Caco-2 (cell line): ENCODE measurements around the gene UBR3. TPM values are rescaled to one million over a fixed set of nuclear protein-coding genes. Genes with fewer than 3 reads are reported as not detected.
A peak's percentile ranks its signal among the peaks of the same experiment; 100 is the strongest.

Experiments used
- BruUV-seq: library from RNA; stranded (reverse); fragments of 400-500 nt; replicated peaks from 2 replicates; lab custom pipeline; 2021; lab: Mats Ljungman, UMichigan
- CTCF ChIA-PET: fragments of 300-600 bp; sonication (Branson Sonifier 250); formaldehyde crosslinking; loops from one replicate; lab custom pipeline; 2022; ENCODE audit warnings: antibody characterized with exemption; lab: Charles Lee
- POLR2A ChIA-PET: fragments of 300-600 bp; sonication (Branson Sonifier 250); formaldehyde crosslinking; loops from one replicate; lab custom pipeline; 2022; ENCODE audit warnings: antibody characterized with exemption; lab: Charles Lee
- DNase-seq, 2 experiments: peaks; one replicate each; pipeline versions ENCODE4 v3.0.0 to v3.0.0-alpha.2; 2020 to 2022
- H3K27me3 ChIP-seq: replicated peaks from 2 replicates; pipeline ENCODE4 v1.6.0; 2011; ENCODE audit warnings: low read length; ENCODE audit not compliant: control insufficient read depth, insufficient read depth
- H3K36me3 ChIP-seq: 2 replicates; pipeline ENCODE4 v1.5.1; 2011; ENCODE audit warnings: low read length; ENCODE audit not compliant: control insufficient read depth, insufficient read depth
- H3K4me1 ChIP-seq: fragments of 250-450 bp; sonication (Bioruptor Pico); 2 replicates; pipeline ENCODE4 v1.5.1; 2020; ENCODE audit warnings: mild to moderate bottlenecking
- H3K4me3 ChIP-seq: 2 replicates; pipeline ENCODE4 v1.5.1; 2011; ENCODE audit warnings: low read depth, mild to moderate bottlenecking, control low read depth, low read length
- H3K9me3 ChIP-seq: fragments of 250-450 bp; sonication (Bioruptor Pico); 2 replicates; pipeline ENCODE4 v1.5.1; 2020; ENCODE audit warnings: mild to moderate bottlenecking, moderate library complexity
- H3K27ac Mint-ChIP-seq: one replicate; pipeline ENCODE4 v1.8.0; 2022; ENCODE audit warnings: mixed read lengths; ENCODE audit not compliant: unreplicated experiment
- H3K27me3 Mint-ChIP-seq: one replicate; pipeline ENCODE4 v1.8.0; 2022; ENCODE audit warnings: mixed read lengths; ENCODE audit not compliant: insufficient read depth, unreplicated experiment
- H3K36me3 Mint-ChIP-seq: one replicate; pipeline ENCODE4 v1.8.0; 2022; ENCODE audit warnings: mild to moderate bottlenecking, mixed read lengths; ENCODE audit not compliant: insufficient read depth, unreplicated experiment
- H3K4me1 Mint-ChIP-seq: one replicate; pipeline ENCODE4 v1.8.0; 2022; ENCODE audit warnings: low read depth, mixed read lengths; ENCODE audit not compliant: unreplicated experiment
- H3K4me3 Mint-ChIP-seq: one replicate; pipeline ENCODE4 v1.8.0; 2022; ENCODE audit warnings: mild to moderate bottlenecking, moderate library complexity, mixed read lengths; ENCODE audit not compliant: unreplicated experiment
- H3K9me3 Mint-ChIP-seq: one replicate; pipeline ENCODE4 v1.8.0; 2022; ENCODE audit warnings: mixed read lengths; ENCODE audit not compliant: unreplicated experiment
- CTCF ChIP-seq, 2 experiments: fragments of 200-600 bp in 1 of 2; IDR thresholded peaks; 1 replicate in 1 of 2; 2 replicates in 1 of 2; pipeline versions ENCODE4 v1.5.1 to v1.8.0; 2011 to 2022; ENCODE audit warnings: antibody characterized with exemption in 1 of 2, control low read depth in 1 of 2, inconsistent platforms in 1 of 2, low read depth in 1 of 2, low read length in 1 of 2, mild to moderate bottlenecking in 1 of 2, moderate library complexity in 1 of 2; ENCODE audit not compliant: insufficient read depth in 1 of 2, severe bottlenecking in 1 of 2, unreplicated experiment in 1 of 2
- intact Hi-C: fragments of 100-400 bp; cut with micrococcal nuclease; formaldehyde crosslinking; loops from one replicate; pipeline ENCODE4 v1.10.0; 2022; ENCODE audit not compliant: unreplicated experiment
- total RNA-seq: library from RNA; stranded (reverse); gene quantifications from 2 replicates; pipeline ENCODE4 v1.2.3, GENCODE V29; 2022

Gene UBR3
- total RNA-seq, 1 experiment from 2014 or later = 35.7 TPM

GRCh38 chr2:169923977-169924376 is 96.7 kb downstream of the UBR3 start:
- H3K4me3 Mint-ChIP-seq = no peak overlapping the region
- POLR2A ChIA-PET = no interaction called here
- Histone ChIP-seq H3K4me1 (no peaks in the 10 kb centered on the region), H3K27me3 (no peaks in the 10 kb centered on the region), H3K36me3 (no peaks in the 10 kb centered on the region), H3K4me3 (no peak overlapping the region), H3K9me3 (no peaks in the 10 kb centered on the region)
- H3K9me3 Mint-ChIP-seq = no peaks in the 10 kb centered on the region
- no peak overlapping the region for H3K27ac Mint-ChIP-seq
- no TSS peak for BruUV-seq
- peaks cover 21% of the 10 kb centered on the region for H3K36me3 Mint-ChIP-seq
- H3K4me1 Mint-ChIP-seq = no peaks in the 10 kb centered on the region
- H3K27me3 Mint-ChIP-seq = no peaks in the 10 kb centered on the region
- intact Hi-C loops = no loop called here
- no peak for TF ChIP-seq CTCF (IDR thresholded peaks at IDR 0.05; ENCODE audit: insufficient read depth in 1 of 2, low read depth in 1 of 2, low read length in 1 of 2, severe bottlenecking in 1 of 2, unreplicated experiment in 1 of 2)
- CTCF ChIA-PET = no interaction called here
- DNase-seq = no peak

- Mint-ChIP-seq H3K4me3 (no peak overlapping the region), H3K9me3 (no peaks in the 10 kb centered on the region), H3K4me1 (no peaks in the 10 kb centered on the region), H3K27me3 (no peaks in the 10 kb centered on the region), H3K36me3 (peaks cover 18% of the 10 kb centered on the region), H3K27ac (no peak overlapping the region)
- POLR2A ChIA-PET = no interaction called here
- no TSS peak for BruUV-seq
- CTCF ChIA-PET = no interaction called here
- no peak for TF ChIP-seq CTCF (IDR thresholded peaks at IDR 0.05; ENCODE audit: insufficient read depth in 1 of 2, low read depth in 1 of 2, low read length in 1 of 2, severe bottlenecking in 1 of 2, unreplicated experiment in 1 of 2)
- Histone ChIP-seq H3K4me1 (no peaks in the 10 kb centered on the region), H3K4me3 (no peak overlapping the region), H3K36me3 (no peaks in the 10 kb centered on the region), H3K27me3 (no peaks in the 10 kb centered on the region), H3K9me3 (no peaks in the 10 kb centered on the region)
- DNase-seq = no peak
- intact Hi-C loops = no loop called here
Observed at GRCh38 chr2:169925968-169926367, 98.7 kb downstream of the UBR3 start.

GRCh38 chr2:169928463-169928864 is 101.2 kb downstream of the UBR3 start:
- CTCF ChIA-PET = interaction anchor here (0.6 to 1.1 kb wide), 6 partner anchors 59 to 652 kb away, joined by 3 to 6 read pairs (median 4); partner anchors contain the start of genes METTL5, SSB and UBR3

More at GRCh38 chr2:169928463-169928864, 101.2 kb downstream of the UBR3 start:
- TF ChIP-seq CTCF (IDR thresholded peaks at IDR 0.05; ENCODE audit: insufficient read depth in 1 of 2, low read depth in 1 of 2, low read length in 1 of 2, severe bottlenecking in 1 of 2, unreplicated experiment in 1 of 2) = peak; percentile 49 to 66
- no peak overlapping the region for H3K4me3 ChIP-seq
- peaks cover 18% of the 10 kb centered on the region for H3K36me3 Mint-ChIP-seq
- no peaks in the 10 kb centered on the region for H3K4me1 Mint-ChIP-seq
- H3K4me1 ChIP-seq = no peaks in the 10 kb centered on the region
- no peaks in the 10 kb centered on the region for H3K9me3 Mint-ChIP-seq
- H3K27me3 ChIP-seq = no peaks in the 10 kb centered on the region
- H3K36me3 ChIP-seq = no peaks in the 10 kb centered on the region
- intact Hi-C loops = loop anchor here (1.0 kb wide), 2 partner anchors 103 to 476 kb away; no protein-coding TSS in a partner anchor
- no peaks in the 10 kb centered on the region for H3K27me3 Mint-ChIP-seq
- H3K9me3 ChIP-seq = no peaks in the 10 kb centered on the region
- DNase-seq = peak in 1 of 2 experiments; percentile 29
- no peak overlapping the region for H3K27ac Mint-ChIP-seq
- no TSS peak for BruUV-seq
- H3K4me3 Mint-ChIP-seq = no peak overlapping the region
- POLR2A ChIA-PET = no interaction called here
